ENCODE results near the gene OR2B3. TPM values are rescaled to one million over a fixed set of nuclear protein-coding genes. Genes with fewer than 3 reads are reported as not detected.
A peak's percentile ranks its signal among the peaks of the same experiment; 100 is the strongest.

OR2B3 gene
- total and polyA plus RNA-seq, 2 experiments from 2014 or later: not detected

DNA sequence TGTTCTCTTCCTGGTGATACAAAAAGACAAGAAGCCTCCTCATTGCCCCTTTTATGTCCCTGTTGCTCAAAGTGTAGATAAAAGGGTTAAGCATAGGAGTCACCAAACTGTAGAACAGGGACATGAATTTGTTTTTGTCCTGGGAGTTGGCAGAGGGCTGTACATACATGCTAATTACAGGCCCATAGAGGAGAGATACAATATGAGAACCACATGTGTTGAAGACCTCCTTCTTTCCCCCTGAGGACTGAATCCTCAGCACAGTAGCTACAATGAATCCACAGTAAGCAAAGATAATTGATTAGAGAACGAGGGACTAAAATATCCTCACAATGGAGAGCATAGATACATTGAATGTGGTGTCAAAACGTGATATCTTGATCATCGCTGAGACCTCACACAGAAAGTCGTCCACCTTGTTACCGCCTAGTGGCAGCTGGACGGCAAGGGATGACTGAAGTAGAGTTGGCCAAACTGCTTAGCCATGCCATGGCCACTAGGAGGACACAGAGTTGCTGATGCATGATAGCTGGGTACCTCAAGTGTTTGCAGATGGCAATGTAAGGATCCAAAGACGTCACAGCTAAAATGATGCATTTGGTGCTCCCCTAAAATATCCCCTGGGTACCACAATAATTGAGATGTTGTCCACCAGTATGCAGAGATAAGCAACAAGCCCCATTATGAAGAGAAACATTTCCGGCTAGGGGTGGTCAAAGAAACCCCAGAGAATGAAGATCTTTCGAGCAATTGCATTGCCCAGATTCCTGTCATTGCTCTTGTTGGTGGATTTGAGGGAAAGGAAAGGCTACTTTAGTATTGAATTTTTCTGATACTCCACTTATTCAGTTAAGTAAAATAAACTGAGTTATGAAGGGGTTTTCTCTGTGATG is 15.0 kb downstream of the OR2B3 start:
- Histone ChIP-seq H3K36me3 (replicated peaks; ENCODE audit: insufficient read depth, low read depth) (no peaks in the 10 kb centered on the region), H3K4me1 (ENCODE audit: insufficient read depth) (no peaks in the 10 kb centered on the region), H3K4me2 (no peak overlapping the region), H4K20me1 (ENCODE audit: insufficient read depth, poor library complexity, severe bottlenecking) (no peaks in the 10 kb centered on the region), H3K27me3 (no peaks in the 10 kb centered on the region), H3K79me2 (no peaks in the 10 kb centered on the region), H3K9me3 (ENCODE audit: low read depth) (no peaks in the 10 kb centered on the region), H3K4me3 (no peak overlapping the region), H2AFZ (no peak overlapping the region), H3K27ac (no peak overlapping the region), H3K9me2 (replicated peaks; ENCODE audit: insufficient read depth) (no peaks in the 10 kb centered on the region)
- WGBS (ENCODE audit: low lambda C conversion rate, missing lambda C conversion rate): 44% methylated on average over 9 of the region's 9 CpGs
- TF ChIP-seq, protein P1, sequence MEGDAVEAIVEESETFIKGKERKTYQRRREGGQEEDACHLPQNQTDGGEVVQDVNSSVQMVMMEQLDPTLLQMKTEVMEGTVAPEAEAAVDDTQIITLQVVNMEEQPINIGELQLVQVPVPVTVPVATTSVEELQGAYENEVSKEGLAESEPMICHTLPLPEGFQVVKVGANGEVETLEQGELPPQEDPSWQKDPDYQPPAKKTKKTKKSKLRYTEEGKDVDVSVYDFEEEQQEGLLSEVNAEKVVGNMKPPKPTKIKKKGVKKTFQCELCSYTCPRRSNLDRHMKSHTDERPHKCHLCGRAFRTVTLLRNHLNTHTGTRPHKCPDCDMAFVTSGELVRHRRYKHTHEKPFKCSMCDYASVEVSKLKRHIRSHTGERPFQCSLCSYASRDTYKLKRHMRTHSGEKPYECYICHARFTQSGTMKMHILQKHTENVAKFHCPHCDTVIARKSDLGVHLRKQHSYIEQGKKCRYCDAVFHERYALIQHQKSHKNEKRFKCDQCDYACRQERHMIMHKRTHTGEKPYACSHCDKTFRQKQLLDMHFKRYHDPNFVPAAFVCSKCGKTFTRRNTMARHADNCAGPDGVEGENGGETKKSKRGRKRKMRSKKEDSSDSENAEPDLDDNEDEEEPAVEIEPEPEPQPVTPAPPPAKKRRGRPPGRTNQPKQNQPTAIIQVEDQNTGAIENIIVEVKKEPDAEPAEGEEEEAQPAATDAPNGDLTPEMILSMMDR (IDR thresholded peaks at IDR 0.05; ENCODE audit: poor library complexity): peak; percentile 42
- TF ChIP-seq EZH2phosphoT487 (IDR thresholded peaks at IDR 0.05; ENCODE audit: low read depth, severe bottlenecking, unreplicated experiment) (no peak), EZH2 (IDR thresholded peaks at IDR 0.05; ENCODE audit: borderline replicate concordance) (no peak)
- peak; percentile 59 for DNase-seq (ENCODE audit: low spot score)

DNA sequence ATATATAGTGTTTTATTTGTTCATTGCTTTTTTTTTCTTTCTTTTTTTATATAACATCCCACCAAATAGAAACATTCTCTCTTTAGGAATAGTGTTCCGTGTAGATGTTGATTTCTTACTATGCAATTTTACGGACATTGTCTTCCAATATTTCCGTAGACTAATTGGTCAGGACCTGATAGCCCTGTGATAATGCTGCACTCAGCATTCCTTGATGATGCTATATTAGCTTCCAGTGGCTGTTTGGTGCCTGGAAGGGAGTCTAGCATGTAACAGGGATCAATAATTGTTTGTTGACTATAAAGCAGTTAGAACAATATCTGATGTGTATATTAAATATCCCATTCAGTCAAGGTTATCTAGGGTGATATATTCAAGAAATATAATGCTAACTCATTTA is 35.4 kb downstream of the OR2B3 start:
- no peak overlapping the region for H3K4me2 ChIP-seq
- no peaks in the 10 kb centered on the region for H3K36me3 ChIP-seq (replicated peaks; ENCODE audit: insufficient read depth, low read depth)
- H3K4me3 ChIP-seq: no peak overlapping the region
- TF ChIP-seq, protein P1 (IDR thresholded peaks at IDR 0.05; ENCODE audit: poor library complexity): no peak
- TF ChIP-seq EZH2 (IDR thresholded peaks at IDR 0.05; ENCODE audit: borderline replicate concordance) (no peak), EZH2phosphoT487 (IDR thresholded peaks at IDR 0.05; ENCODE audit: low read depth, severe bottlenecking, unreplicated experiment) (no peak)
- H3K79me2 ChIP-seq: no peaks in the 10 kb centered on the region
- no peaks in the 10 kb centered on the region for H3K9me3 ChIP-seq (ENCODE audit: low read depth)
- DNase-seq (ENCODE audit: low spot score): no peak
- WGBS (ENCODE audit: low lambda C conversion rate, missing lambda C conversion rate): 85% methylated on average over 3 of the region's 3 CpGs
- no peak overlapping the region for H2AFZ ChIP-seq
- no peaks in the 10 kb centered on the region for H3K4me1 ChIP-seq (ENCODE audit: insufficient read depth)
- H3K9me2 ChIP-seq (replicated peaks; ENCODE audit: insufficient read depth): no peaks in the 10 kb centered on the region
- H3K27me3 ChIP-seq: peaks cover 8% of the 10 kb centered on the region
- no peaks in the 10 kb centered on the region for H4K20me1 ChIP-seq (ENCODE audit: insufficient read depth, poor library complexity, severe bottlenecking)
- no peak overlapping the region for H3K27ac ChIP-seq

DNA sequence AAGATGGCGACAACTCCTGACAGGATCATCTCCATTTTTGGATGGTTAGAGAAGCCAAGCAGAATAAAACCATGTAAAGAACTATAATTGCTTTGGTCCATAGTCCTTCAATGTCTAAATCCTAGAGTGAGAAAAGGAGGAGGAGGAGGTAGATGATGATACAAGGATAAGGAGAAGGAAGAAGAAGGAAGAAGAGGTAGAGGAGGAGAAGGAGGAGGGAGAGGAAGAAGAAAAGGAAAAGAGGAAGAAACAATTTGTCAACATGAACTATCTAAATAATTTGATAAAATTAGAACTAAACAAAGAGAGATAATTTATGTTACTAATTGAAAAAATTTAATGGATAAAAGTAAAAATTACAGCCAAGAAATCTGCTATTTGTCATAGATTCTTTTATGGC is 42.0 kb downstream of the OR2B3 start, which contains the start of gene OR2W1:
Gene OR2W1 (minus strand): TSS at position 101 of the 400 bp plus-strand sequence. CDS start 0 bp downstream, at position 101.
- Histone ChIP-seq H2AFZ (no peak within 1 kb of the TSS), H3K79me2 (no peaks in the 10 kb centered on the region), H3K9me2 (replicated peaks; ENCODE audit: insufficient read depth) (no peaks in the 10 kb centered on the region), H3K4me1 (ENCODE audit: insufficient read depth) (no peaks in the 10 kb centered on the region), H3K27me3 (peaks cover 8% of the 10 kb centered on the region), H3K4me3 (no peak within 1 kb of the TSS), H3K4me2 (no peak within 1 kb of the TSS), H3K36me3 (replicated peaks; ENCODE audit: insufficient read depth, low read depth) (no peaks in the 10 kb centered on the region), H3K27ac (no peak within 1 kb of the TSS), H3K9me3 (ENCODE audit: low read depth) (no peaks in the 10 kb centered on the region), H4K20me1 (ENCODE audit: insufficient read depth, poor library complexity, severe bottlenecking) (no peaks in the 10 kb centered on the region)
- 77% methylated on average over 1 of the region's 1 CpG for WGBS (ENCODE audit: low lambda C conversion rate, missing lambda C conversion rate)
- TF ChIP-seq EZH2phosphoT487 (IDR thresholded peaks at IDR 0.05; ENCODE audit: low read depth, severe bottlenecking, unreplicated experiment) (no peak), EZH2 (IDR thresholded peaks at IDR 0.05; ENCODE audit: borderline replicate concordance) (no peak)
- TF ChIP-seq, protein P1 (IDR thresholded peaks at IDR 0.05; ENCODE audit: poor library complexity): no peak
- DNase-seq (ENCODE audit: low spot score): no peak

Other genes with a start within 250 kb of the OR2B3 start
- gene TRIM27, start 163.3 kb downstream of the OR2B3 start, total RNA-seq: 60.8 and 62.7 TPM in 2 replicates
- gene TRIM27, start 163.3 kb downstream of the OR2B3 start, polyA plus RNA-seq: 50.3 and 57.0 TPM in 2 replicates
- 0.56 and 1.3 TPM in 2 replicates for gene ZNF311, start 82.0 kb downstream of the OR2B3 start, total RNA-seq
- 0.54 and 0.57 TPM in 2 replicates for gene ZNF311, start 82.0 kb downstream of the OR2B3 start, polyA plus RNA-seq
- gene OR2W1, start 42.1 kb downstream of the OR2B3 start, total RNA-seq: not detected in 2 replicates
- gene OR2W1, start 42.1 kb downstream of the OR2B3 start, polyA plus RNA-seq: not detected in 2 replicates
- gene OR2J1, start 12.2 kb upstream of the OR2B3 start, total RNA-seq: not detected in 2 replicates
- gene OR2J1, start 12.2 kb upstream of the OR2B3 start, polyA plus RNA-seq: not detected in 2 replicates
- not detected in 2 replicates for gene OR2J3, start 20.7 kb upstream of the OR2B3 start, total RNA-seq
- gene OR2J3, start 20.7 kb upstream of the OR2B3 start, polyA plus RNA-seq: not detected in 2 replicates
- not detected in 2 replicates for gene OR2J2, start 83.6 kb upstream of the OR2B3 start, total RNA-seq
- gene OR2J2, start 83.6 kb upstream of the OR2B3 start, polyA plus RNA-seq: not detected in 2 replicates
- gene OR14J1, start 214.4 kb upstream of the OR2B3 start, total RNA-seq: not detected in 2 replicates
- gene OR14J1, start 214.4 kb upstream of the OR2B3 start, polyA plus RNA-seq: not detected in 2 replicates